ENCODE measurements around the gene FCAR. TPM values are rescaled to one million over a fixed set of nuclear protein-coding genes. Genes with fewer than 3 reads are reported as not detected.

FCAR gene
- not detected in 2 replicates for total RNA-seq

GRCh38 chr19:54873990-54874389 is at the start of gene FCAR:
Gene FCAR, plus strand, starts transcription at chr19:54874235. Its CDS starts 55 bp downstream, at chr19:54874290.

GRCh38 chr19:54832496-54832895 is 41.5 kb upstream of the FCAR start, which contains the start of gene KIR2DS4:
Gene KIR2DS4, plus strand, starts transcription at chr19:54832676.

GRCh38 chr19:54850061-54850640 is 23.9 kb upstream of the FCAR start, which contains the start of gene KIR3DL2:
Gene KIR3DL2, plus strand, starts transcription at chr19:54850443. Its CDS starts 33 bp downstream, at chr19:54850476.

GRCh38 chr19:54905803-54906511 is 31.9 kb downstream of the FCAR start, which contains the start of gene NCR1:
Gene NCR1, plus strand, starts transcription at chr19:54906148. Its CDS starts 40 bp downstream, at chr19:54906188.

Other genes with a start within 250 kb of the FCAR start
- gene LILRB1, start 243.8 kb upstream of the FCAR start, total RNA-seq = not detected in 2 replicates
- not detected in 2 replicates for gene LILRB4, start 211.2 kb upstream of the FCAR start, total RNA-seq
- gene KIR3DL3, start 149.8 kb upstream of the FCAR start, total RNA-seq = not detected in 2 replicates
- gene KIR2DL3, start 135.7 kb upstream of the FCAR start, total RNA-seq = not detected in 2 replicates
- gene KIR2DL1, start 104.4 kb upstream of the FCAR start, total RNA-seq = not detected in 2 replicates
- not detected in 2 replicates for gene KIR2DL4, start 70.6 kb upstream of the FCAR start, total RNA-seq
- not detected in 2 replicates for gene KIR3DL1, start 57.8 kb upstream of the FCAR start, total RNA-seq
- not detected in 2 replicates for gene KIR2DS4, start 41.6 kb upstream of the FCAR start, total RNA-seq
- not detected in 2 replicates for gene KIR3DL2, start 23.8 kb upstream of the FCAR start, total RNA-seq
- not detected in 2 replicates for gene NCR1, start 31.9 kb downstream of the FCAR start, total RNA-seq
- not detected in 2 replicates for gene NLRP7, start 73.3 kb downstream of the FCAR start, total RNA-seq
- gene NLRP2, start 92.1 kb downstream of the FCAR start, total RNA-seq = not detected in 2 replicates
- gene GP6, start 164.0 kb downstream of the FCAR start, total RNA-seq = not detected in 2 replicates
- 9.4 and 10.8 TPM in 2 replicates for gene RDH13, start 188.9 kb downstream of the FCAR start, total RNA-seq
- gene EPS8L1, start 201.6 kb downstream of the FCAR start, total RNA-seq = 0.90 and 4.9 TPM in 2 replicates
- 58.6 and 82.5 TPM in 2 replicates for gene PPP1R12C, start 243.4 kb downstream of the FCAR start, total RNA-seq